Common myeloid progenitor, CD34-positive (primary cell): ENCODE results near the gene SELENOH.

ENCODE experiments used
- CTCF ChIA-PET: fragments of 350-600 bp; sonication (Branson Sonifier 250); formaldehyde crosslinking; loops from one replicate; lab custom pipeline; 2021; ENCODE audit warnings: antibody characterized with exemption; lab: Charles Lee
- POLR2A ChIA-PET: fragments of 350-600 bp; sonication (Branson Sonifier 250); formaldehyde crosslinking; loops from one replicate; lab custom pipeline; 2021; ENCODE audit warnings: antibody characterized with exemption; lab: Charles Lee
- DNase-seq, 3 donors: peaks; one replicate each; pipeline versions ENCODE4 v3.0.0 to v3.0.0-alpha.2; 2013
- H3K27ac ChIP-seq, 2 experiments: 1 replicate in 1 of 2; 2 replicates in 1 of 2; pipeline ENCODE4 v1.7.0; 2013; ENCODE audit warnings: inconsistent platforms in 2 of 2, low read length in 2 of 2, mild to moderate bottlenecking in 2 of 2, low read depth in 1 of 2, moderate library complexity in 1 of 2; ENCODE audit not compliant: severe bottlenecking in 2 of 2, insufficient read depth in 1 of 2, poor library complexity in 1 of 2
- H3K27me3 ChIP-seq, 5 experiments: replicated peaks in 2 of 5; 1 replicate in 3 of 5; 2 replicates in 2 of 5; pipeline versions ENCODE4 v1.6.1 to v1.7.0; 2013; ENCODE audit warnings: low read length in 4 of 5, mild to moderate bottlenecking in 2 of 5, moderate library complexity in 2 of 5, inconsistent platforms in 1 of 5; ENCODE audit not compliant: insufficient read depth in 5 of 5, control insufficient read depth in 4 of 5
- H3K36me3 ChIP-seq, 4 experiments: 1 replicate in 2 of 4; 2 replicates in 2 of 4; pipeline versions ENCODE4 v1.6.1 to v1.7.0; 2013; ENCODE audit warnings: low read length in 3 of 4, control low read depth in 1 of 4, mild to moderate bottlenecking in 1 of 4; ENCODE audit not compliant: control insufficient read depth in 4 of 4, insufficient read depth in 4 of 4
- H3K4me1 ChIP-seq, 4 experiments: 1 replicate in 3 of 4; 2 replicates in 1 of 4; pipeline versions ENCODE4 v1.6.1 to v1.7.1; 2013; ENCODE audit warnings: low read length in 3 of 4, mild to moderate bottlenecking in 3 of 4, control low read depth in 1 of 4, inconsistent platforms in 1 of 4, moderate library complexity in 1 of 4; ENCODE audit not compliant: control insufficient read depth in 4 of 4, insufficient read depth in 4 of 4; ENCODE audit errors: control extremely low read depth in 1 of 4
- H3K4me3 ChIP-seq, 7 experiments: 1 replicate in 4 of 7; 2 replicates in 3 of 7; pipeline versions ENCODE4 v1.5.1 to v1.7.0; 2013; ENCODE audit warnings: mild to moderate bottlenecking in 7 of 7, low read length in 6 of 7, moderate library complexity in 6 of 7, inconsistent platforms in 2 of 7, low read depth in 2 of 7, control low read depth in 1 of 7; ENCODE audit not compliant: insufficient read depth in 4 of 7, control insufficient read depth in 1 of 7; ENCODE audit errors: extremely low read depth in 1 of 7
- H3K9me3 ChIP-seq, 5 experiments: 1 replicate in 4 of 5; 2 replicates in 1 of 5; pipeline versions ENCODE4 v1.6.1 to v1.7.1; 2013; ENCODE audit warnings: low read length in 4 of 5, mild to moderate bottlenecking in 2 of 5, inconsistent platforms in 1 of 5, low read depth in 1 of 5, moderate library complexity in 1 of 5; ENCODE audit not compliant: control insufficient read depth in 4 of 5, insufficient read depth in 2 of 5; ENCODE audit errors: control extremely low read depth in 1 of 5

SELENOH gene

GRCh38 chr11:57792870-57793269, 51.6 kb downstream of the SELENOH start:
- Histone ChIP-seq H3K27ac (peak overlapping the region in 1 of 2 experiments; percentile 64), H3K9me3 (no peaks in the 10 kb centered on the region), H3K27me3 (no peaks in the 10 kb centered on the region), H3K36me3 (peaks cover 7 to 20% (median 18%) of the 10 kb centered on the region in 4 experiments), H3K4me3 (peak overlapping the region in 6 of 7 experiments; percentile 10 to 69 (median 43)), H3K4me1 (peaks cover 18 to 66% (median 34%) of the 10 kb centered on the region in 4 experiments)
- ChIA-PET CTCF (interaction anchor here (0.6 to 26.8 kb wide), 4 partner anchors 8 to 79 kb away, joined by 3 to 571 read pairs (median 5); partner anchors contain the start of genes BTBD18 and CTNND1), POLR2A (interaction anchor here (1.5 kb wide), 1 partner anchor 31 kb away, joined by 3 read pairs; the partner anchor contains the start of gene CTNND1)
- peak; percentile 44 to 74 (median 70) for DNase-seq
